Activated naive CD8-positive, alpha-beta T cell treated with anti-CD3 and anti-CD28 coated beads for 36 hours (primary cell): Measurements from ENCODE around the gene RAP1B. TPM values are rescaled to one million over a fixed set of nuclear protein-coding genes. Genes with fewer than 3 reads are reported as not detected.
A peak's percentile ranks its signal among the peaks of the same experiment; 100 is the strongest.
"Not testable (repeated sequence)": the region's sequence is repeated elsewhere in the genome, so short reads cannot be mapped to it uniquely, and the experiment has no call there.

Experiments
- DNase-seq: peaks from one replicate; pipeline ENCODE4 v3.0.0; 2021
- H3K27ac Mint-ChIP-seq: one replicate; pipeline ENCODE4 v1.8.0; 2022; ENCODE audit warnings: mild to moderate bottlenecking, moderate library complexity, mixed read lengths
- H3K27me3 Mint-ChIP-seq: one replicate; pipeline ENCODE4 v1.8.0; 2022; ENCODE audit warnings: mild to moderate bottlenecking, mixed read lengths
- H3K36me3 Mint-ChIP-seq: one replicate; pipeline ENCODE4 v1.8.0; 2021; ENCODE audit warnings: mild to moderate bottlenecking, mixed read lengths
- H3K4me1 Mint-ChIP-seq: one replicate; pipeline ENCODE4 v1.8.0; 2021; ENCODE audit warnings: mixed read lengths
- H3K4me3 Mint-ChIP-seq: one replicate; pipeline ENCODE4 v1.8.0; 2022; ENCODE audit warnings: mild to moderate bottlenecking, moderate library complexity, mixed read lengths
- H3K9me3 Mint-ChIP-seq: one replicate; pipeline ENCODE4 v1.8.0; 2022; ENCODE audit warnings: mixed read lengths
- total RNA-seq, 2 experiments: library from RNA; stranded (reverse); gene quantifications; one replicate each; pipeline ENCODE4 v1.2.3, GENCODE V29; 2021

The RAP1B gene
- total RNA-seq, 2 experiments from 2014 or later: 239 to 245 TPM

GRCh38 chr12:68636268-68636667 lies 25.6 kb downstream of the RAP1B start:
- Mint-ChIP-seq H3K36me3 (peaks cover 34% of the 10 kb centered on the region), H3K4me1 (peaks cover 84% of the 10 kb centered on the region), H3K27ac (peak overlapping the region; percentile 16), H3K9me3 (no peaks in the 10 kb centered on the region), H3K27me3 (no peaks in the 10 kb centered on the region), H3K4me3 (no peak overlapping the region)
- DNase-seq: no peak

- H3K36me3 Mint-ChIP-seq: peaks cover 31% of the 10 kb centered on the region
- not testable (repeated sequence) for DNase-seq, H3K4me3 Mint-ChIP-seq, H3K9me3 Mint-ChIP-seq, H3K27me3 Mint-ChIP-seq
- peak overlapping the region; percentile 38 for H3K27ac Mint-ChIP-seq
- H3K4me1 Mint-ChIP-seq: peaks cover 87% of the 10 kb centered on the region
Measured at GRCh38 chr12:68637439-68637838, 26.7 kb downstream of the RAP1B start.

GRCh38 chr12:68638171-68638570 lies 27.5 kb downstream of the RAP1B start:
- H3K4me1 Mint-ChIP-seq: peaks cover 85% of the 10 kb centered on the region
- peaks cover 31% of the 10 kb centered on the region for H3K36me3 Mint-ChIP-seq
- DNase-seq: no peak
- H3K27me3 Mint-ChIP-seq: no peaks in the 10 kb centered on the region
- H3K4me3 Mint-ChIP-seq: no peak overlapping the region
- H3K27ac Mint-ChIP-seq: peak overlapping the region; percentile 49
- no peaks in the 10 kb centered on the region for H3K9me3 Mint-ChIP-seq

GRCh38 chr12:68638721-68639395 lies 28.2 kb downstream of the RAP1B start:
- no peak overlapping the region for H3K4me3 Mint-ChIP-seq
- peak overlapping the region; percentile 71 for H3K27ac Mint-ChIP-seq
- H3K9me3 Mint-ChIP-seq: no peaks in the 10 kb centered on the region
- peaks cover 27% of the 10 kb centered on the region for H3K36me3 Mint-ChIP-seq
- DNase-seq: no peak
- H3K27me3 Mint-ChIP-seq: no peaks in the 10 kb centered on the region
- H3K4me1 Mint-ChIP-seq: peaks cover 80% of the 10 kb centered on the region

GRCh38 chr12:68639396-68639767 lies 28.7 kb downstream of the RAP1B start:
- H3K9me3 Mint-ChIP-seq: no peaks in the 10 kb centered on the region
- no peaks in the 10 kb centered on the region for H3K27me3 Mint-ChIP-seq
- peak overlapping the region; percentile 71 for H3K27ac Mint-ChIP-seq
- peaks cover 79% of the 10 kb centered on the region for H3K4me1 Mint-ChIP-seq
- H3K36me3 Mint-ChIP-seq: peaks cover 29% of the 10 kb centered on the region
- no peak for DNase-seq
- no peak overlapping the region for H3K4me3 Mint-ChIP-seq

- Mint-ChIP-seq H3K9me3 (no peaks in the 10 kb centered on the region), H3K4me3 (peak overlapping the region; percentile 57), H3K36me3 (peaks cover 34% of the 10 kb centered on the region), H3K4me1 (peaks cover 80% of the 10 kb centered on the region), H3K27me3 (no peaks in the 10 kb centered on the region), H3K27ac (peak overlapping the region; percentile 80)
- DNase-seq: peak; percentile 67
Measured at GRCh38 chr12:68641138-68641537, 30.4 kb downstream of the RAP1B start.

- H3K27ac Mint-ChIP-seq: peak overlapping the region; percentile 83
- peaks cover 68% of the 10 kb centered on the region for H3K4me1 Mint-ChIP-seq
- no peaks in the 10 kb centered on the region for H3K9me3 Mint-ChIP-seq
- no peak for DNase-seq
- H3K4me3 Mint-ChIP-seq: no peak overlapping the region
- H3K27me3 Mint-ChIP-seq: no peaks in the 10 kb centered on the region
- peaks cover 55% of the 10 kb centered on the region for H3K36me3 Mint-ChIP-seq
Measured at GRCh38 chr12:68646484-68646883, 35.8 kb downstream of the RAP1B start.

GRCh38 chr12:68647507-68647906 lies 36.8 kb downstream of the RAP1B start:
- H3K9me3 Mint-ChIP-seq: no peaks in the 10 kb centered on the region
- peaks cover 61% of the 10 kb centered on the region for H3K4me1 Mint-ChIP-seq
- H3K36me3 Mint-ChIP-seq: peaks cover 56% of the 10 kb centered on the region
- H3K27me3 Mint-ChIP-seq: no peaks in the 10 kb centered on the region
- no peak for DNase-seq
- no peak overlapping the region for H3K4me3 Mint-ChIP-seq
- peak overlapping the region; percentile 78 for H3K27ac Mint-ChIP-seq

GRCh38 chr12:68648179-68648578 lies 37.5 kb downstream of the RAP1B start:
- H3K9me3 Mint-ChIP-seq: no peaks in the 10 kb centered on the region
- H3K4me1 Mint-ChIP-seq: peaks cover 58% of the 10 kb centered on the region
- DNase-seq: no peak
- H3K36me3 Mint-ChIP-seq: peaks cover 51% of the 10 kb centered on the region
- H3K27ac Mint-ChIP-seq: peak overlapping the region; percentile 78
- H3K27me3 Mint-ChIP-seq: no peaks in the 10 kb centered on the region
- H3K4me3 Mint-ChIP-seq: no peak overlapping the region

- H3K9me3 Mint-ChIP-seq: peaks cover 1% of the 10 kb centered on the region
- H3K36me3 Mint-ChIP-seq: peaks cover 16% of the 10 kb centered on the region
- H3K27me3 Mint-ChIP-seq: no peaks in the 10 kb centered on the region
- no peak for DNase-seq
- no peak overlapping the region for H3K4me3 Mint-ChIP-seq
- peaks cover 36% of the 10 kb centered on the region for H3K4me1 Mint-ChIP-seq
- peak overlapping the region; percentile 32 for H3K27ac Mint-ChIP-seq
Measured at GRCh38 chr12:68665016-68665569, 54.4 kb downstream of the RAP1B start.

GRCh38 chr12:68667291-68667690 lies 56.6 kb downstream of the RAP1B start:
- H3K4me3 Mint-ChIP-seq: no peak overlapping the region
- H3K36me3 Mint-ChIP-seq: peaks cover 13% of the 10 kb centered on the region
- H3K27ac Mint-ChIP-seq: peak overlapping the region; percentile 54
- no peak for DNase-seq
- no peaks in the 10 kb centered on the region for H3K27me3 Mint-ChIP-seq
- peaks cover 42% of the 10 kb centered on the region for H3K4me1 Mint-ChIP-seq
- H3K9me3 Mint-ChIP-seq: peaks cover 4% of the 10 kb centered on the region

GRCh38 chr12:68667896-68668295 lies 57.2 kb downstream of the RAP1B start:
- Mint-ChIP-seq H3K4me1 (peaks cover 44% of the 10 kb centered on the region), H3K4me3 (no peak overlapping the region), H3K36me3 (peaks cover 13% of the 10 kb centered on the region), H3K9me3 (peaks cover 4% of the 10 kb centered on the region), H3K27ac (peak overlapping the region; percentile 54), H3K27me3 (no peaks in the 10 kb centered on the region)
- DNase-seq: no peak

- no peak for DNase-seq
- Mint-ChIP-seq H3K27ac (peak overlapping the region; percentile 68), H3K27me3 (no peaks in the 10 kb centered on the region), H3K4me3 (no peak overlapping the region), H3K36me3 (peaks cover 9% of the 10 kb centered on the region), H3K9me3 (peaks cover 3% of the 10 kb centered on the region), H3K4me1 (peaks cover 59% of the 10 kb centered on the region)
Measured at GRCh38 chr12:68671179-68671578, 60.5 kb downstream of the RAP1B start.

GRCh38 chr12:68673788-68674187 lies 63.1 kb downstream of the RAP1B start:
- no peak for DNase-seq
- H3K9me3 Mint-ChIP-seq: peaks cover 3% of the 10 kb centered on the region
- peaks cover 5% of the 10 kb centered on the region for H3K36me3 Mint-ChIP-seq
- peak overlapping the region; percentile 50 for H3K4me3 Mint-ChIP-seq
- H3K27ac Mint-ChIP-seq: peak overlapping the region; percentile 82
- H3K4me1 Mint-ChIP-seq: peaks cover 46% of the 10 kb centered on the region
- no peaks in the 10 kb centered on the region for H3K27me3 Mint-ChIP-seq

GRCh38 chr12:68674376-68674775 lies 63.7 kb downstream of the RAP1B start:
- Mint-ChIP-seq H3K27ac (peak overlapping the region; percentile 82), H3K4me3 (no peak overlapping the region), H3K27me3 (no peaks in the 10 kb centered on the region), H3K4me1 (peaks cover 51% of the 10 kb centered on the region), H3K36me3 (peaks cover 5% of the 10 kb centered on the region), H3K9me3 (peaks cover 3% of the 10 kb centered on the region)
- no peak for DNase-seq
